Measurements from ENCODE around the gene PRRC2B. TPM values are rescaled to one million over a fixed set of nuclear protein-coding genes. Genes with fewer than 3 reads are reported as not detected.
"Not testable (repeated sequence)": the region's sequence is repeated elsewhere in the genome, so short reads cannot be mapped to it uniquely, and the experiment has no call there.

PRRC2B gene
- total RNA-seq, 4 donors from 2014 or later: 102 to 168 (median 144) TPM

GRCh38 chr9:131505012-131505411, 111.1 kb downstream of the PRRC2B start:
- intact Hi-C loops (cut with DNase I; ENCODE audit: low total_unique reads): no loop called here
- TF ChIP-seq CTCF (IDR thresholded peaks at IDR 0.05): no peak
- TF ChIP-seq POLR2A (IDR thresholded peaks at IDR 0.05): no peak
- H3K4me3 ChIP-seq (ENCODE audit: low read depth, poor library complexity, severe bottlenecking): no peak overlapping the region
- no peak for DNase-seq (ENCODE audit: low spot score in 2 of 2)
- WGBS, 2 donors: 88 to 92% methylated on average over 8 of the region's 8 CpGs

GRCh38 chr9:131511416-131511815, 117.5 kb downstream of the PRRC2B start:
- no peak for DNase-seq (ENCODE audit: low spot score in 2 of 2)
- intact Hi-C loops (cut with DNase I; ENCODE audit: low total_unique reads): no loop called here
- H3K4me3 ChIP-seq (ENCODE audit: low read depth, poor library complexity, severe bottlenecking): no peak overlapping the region
- TF ChIP-seq CTCF (IDR thresholded peaks at IDR 0.05) (no peak), POLR2A (IDR thresholded peaks at IDR 0.05) (no peak)
- WGBS, 2 donors: 71 to 72% methylated on average over 7 of the region's 7 CpGs

GRCh38 chr9:131511880-131512279, 118.0 kb downstream of the PRRC2B start:
- 90 to 94% methylated on average over 6 of the region's 6 CpGs for WGBS, 2 donors
- intact Hi-C loops (cut with DNase I; ENCODE audit: low total_unique reads): no loop called here
- no peak overlapping the region for H3K4me3 ChIP-seq (ENCODE audit: low read depth, poor library complexity, severe bottlenecking)
- no peak for TF ChIP-seq POLR2A (IDR thresholded peaks at IDR 0.05)
- no peak for TF ChIP-seq CTCF (IDR thresholded peaks at IDR 0.05)
- DNase-seq (ENCODE audit: low spot score in 2 of 2): no peak

GRCh38 chr9:131513177-131513576, 119.3 kb downstream of the PRRC2B start:
- intact Hi-C loops (cut with DNase I; ENCODE audit: low total_unique reads): no loop called here
- no peak for DNase-seq (ENCODE audit: low spot score in 2 of 2)
- no peak overlapping the region for H3K4me3 ChIP-seq (ENCODE audit: low read depth, poor library complexity, severe bottlenecking)
- 90 to 93% methylated on average over 15 of the region's 15 CpGs for WGBS, 2 donors
- TF ChIP-seq CTCF (IDR thresholded peaks at IDR 0.05) (no peak), POLR2A (IDR thresholded peaks at IDR 0.05) (no peak)

GRCh38 chr9:131515559-131516031, 121.7 kb downstream of the PRRC2B start:
- DNase-seq (ENCODE audit: low spot score in 2 of 2); intact Hi-C loops (cut with DNase I; ENCODE audit: low total_unique reads); H3K4me3 ChIP-seq (ENCODE audit: low read depth, poor library complexity, severe bottlenecking): not testable (repeated sequence)
- 75 to 91% methylated on average over 7 to 8 of the region's 12 CpGs for WGBS, 2 donors

- H3K4me3 ChIP-seq (ENCODE audit: low read depth, poor library complexity, severe bottlenecking): no peak overlapping the region
- 78 to 84% methylated on average over 14 of the region's 15 CpGs for WGBS, 2 donors
- intact Hi-C loops (cut with DNase I; ENCODE audit: low total_unique reads): no loop called here
- DNase-seq (ENCODE audit: low spot score in 2 of 2): no peak
- TF ChIP-seq CTCF (IDR thresholded peaks at IDR 0.05) (no peak), POLR2A (IDR thresholded peaks at IDR 0.05) (no peak)
Measured at GRCh38 chr9:131516100-131516499, 122.2 kb downstream of the PRRC2B start.

All from lower leg skin (tissue), 4 donors.